GM03348 (cell line): ENCODE data around the gene CAPZB.

Experiments used
- DNase-seq: peaks from one replicate; pipeline ENCODE4 v3.0.0; 2012; ENCODE audit warnings: low spot score

CAPZB gene

GRCh38 chr1:19448491-19449439, 36.6 kb downstream of the CAPZB start:
- peak; percentile 88 for DNase-seq

- no peak for DNase-seq
Measured at GRCh38 chr1:19447550-19447949, 37.8 kb downstream of the CAPZB start.

- peak; percentile 55 for DNase-seq
Measured at GRCh38 chr1:19445417-19446342, 39.7 kb downstream of the CAPZB start.

- DNase-seq: no peak
Measured at GRCh38 chr1:19444296-19445021, 40.9 kb downstream of the CAPZB start.

- no peak for DNase-seq
Measured at GRCh38 chr1:19443326-19443725, 42.0 kb downstream of the CAPZB start.

- no peak for DNase-seq
Measured at GRCh38 chr1:19442154-19443096, 42.9 kb downstream of the CAPZB start.

- DNase-seq: no peak
Measured at GRCh38 chr1:19441048-19441780, 44.1 kb downstream of the CAPZB start.

GRCh38 chr1:19439464-19440171, 45.7 kb downstream of the CAPZB start:
- no peak for DNase-seq

- DNase-seq: no peak
Measured at GRCh38 chr1:19438516-19439195, 46.7 kb downstream of the CAPZB start.

- DNase-seq: no peak
Measured at GRCh38 chr1:19437891-19438294, 47.4 kb downstream of the CAPZB start.

GRCh38 chr1:19436716-19437476, 48.4 kb downstream of the CAPZB start:
- DNase-seq: no peak

GRCh38 chr1:19435851-19436455, 49.4 kb downstream of the CAPZB start:
- peak; percentile 66 for DNase-seq

- DNase-seq: peak; percentile 73
Measured at GRCh38 chr1:19435181-19435580, 50.2 kb downstream of the CAPZB start.

GRCh38 chr1:19433719-19433998, 51.7 kb downstream of the CAPZB start:
- no peak for DNase-seq

GRCh38 chr1:19432943-19433718, 52.2 kb downstream of the CAPZB start:
- no peak for DNase-seq

GRCh38 chr1:19430121-19431068, 54.9 kb downstream of the CAPZB start:
- peak; percentile 67 for DNase-seq
